ENCODE results near the gene ALG8. TPM values are rescaled to one million over a fixed set of nuclear protein-coding genes. Genes with fewer than 3 reads are reported as not detected.

The ALG8 gene
- total RNA-seq, 1 donor from 2014 or later, result 32.6 TPM

DNA sequence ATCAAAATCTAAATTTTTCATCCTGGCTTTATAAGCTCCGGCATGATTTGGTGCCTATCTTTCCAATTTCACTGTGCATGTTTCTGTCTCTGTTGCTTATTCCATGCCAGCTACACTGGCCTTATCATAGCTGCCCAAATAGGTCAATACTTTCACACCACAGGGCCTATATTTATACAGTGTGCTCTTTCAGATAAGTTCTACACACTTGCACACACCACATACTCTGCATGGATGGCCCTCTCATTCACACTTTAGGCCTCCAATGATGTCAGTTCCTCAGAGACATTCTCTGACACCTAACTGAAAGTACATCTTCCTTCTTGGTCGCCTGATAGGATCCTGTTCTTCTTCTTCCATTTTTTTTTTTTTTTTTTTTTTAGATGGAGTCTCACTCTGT is 7.0 kb downstream of the ALG8 start:
- Histone ChIP-seq H3K27me3 (ENCODE audit: low read depth) (no peaks in the 10 kb centered on the region), H3K9me3 (no peaks in the 10 kb centered on the region), H3K27ac (no peak overlapping the region), H3K4me3 (no peak overlapping the region), H3K36me3 (no peaks in the 10 kb centered on the region), H3K4me1 (no peaks in the 10 kb centered on the region)
- DNase-seq, result no peak
- TF ChIP-seq, protein P1, sequence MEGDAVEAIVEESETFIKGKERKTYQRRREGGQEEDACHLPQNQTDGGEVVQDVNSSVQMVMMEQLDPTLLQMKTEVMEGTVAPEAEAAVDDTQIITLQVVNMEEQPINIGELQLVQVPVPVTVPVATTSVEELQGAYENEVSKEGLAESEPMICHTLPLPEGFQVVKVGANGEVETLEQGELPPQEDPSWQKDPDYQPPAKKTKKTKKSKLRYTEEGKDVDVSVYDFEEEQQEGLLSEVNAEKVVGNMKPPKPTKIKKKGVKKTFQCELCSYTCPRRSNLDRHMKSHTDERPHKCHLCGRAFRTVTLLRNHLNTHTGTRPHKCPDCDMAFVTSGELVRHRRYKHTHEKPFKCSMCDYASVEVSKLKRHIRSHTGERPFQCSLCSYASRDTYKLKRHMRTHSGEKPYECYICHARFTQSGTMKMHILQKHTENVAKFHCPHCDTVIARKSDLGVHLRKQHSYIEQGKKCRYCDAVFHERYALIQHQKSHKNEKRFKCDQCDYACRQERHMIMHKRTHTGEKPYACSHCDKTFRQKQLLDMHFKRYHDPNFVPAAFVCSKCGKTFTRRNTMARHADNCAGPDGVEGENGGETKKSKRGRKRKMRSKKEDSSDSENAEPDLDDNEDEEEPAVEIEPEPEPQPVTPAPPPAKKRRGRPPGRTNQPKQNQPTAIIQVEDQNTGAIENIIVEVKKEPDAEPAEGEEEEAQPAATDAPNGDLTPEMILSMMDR (IDR thresholded peaks at IDR 0.05), result no peak
- no peak for ATAC-seq
- intact Hi-C loops (cut with DNase I), result no loop called here

DNA sequence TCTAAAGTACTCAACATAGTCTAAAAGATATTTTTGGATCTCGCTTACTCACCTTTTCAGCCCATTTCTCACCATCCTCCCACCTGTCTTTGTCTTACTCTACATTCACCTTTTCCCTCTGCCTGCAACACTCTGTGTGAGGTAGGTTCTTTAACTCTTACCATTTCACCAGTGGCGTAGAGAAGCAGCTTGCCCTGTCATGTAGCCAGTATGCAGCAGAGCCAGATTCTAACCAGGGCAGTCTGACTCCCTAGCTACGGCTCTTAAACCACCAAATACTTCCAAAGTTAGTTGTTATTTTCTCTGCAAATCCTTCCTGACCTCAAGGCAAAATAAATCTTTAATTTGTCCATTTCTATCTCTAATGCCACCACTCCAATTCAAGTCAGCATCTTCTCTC is 7.5 kb downstream of the ALG8 start:
- Histone ChIP-seq H3K27me3 (ENCODE audit: low read depth) (no peaks in the 10 kb centered on the region), H3K36me3 (no peaks in the 10 kb centered on the region), H3K9me3 (no peaks in the 10 kb centered on the region), H3K4me1 (no peaks in the 10 kb centered on the region), H3K4me3 (no peak overlapping the region), H3K27ac (no peak overlapping the region)
- intact Hi-C loops (cut with DNase I), result no loop called here
- DNase-seq (no peak), ATAC-seq (no peak)
- TF ChIP-seq, protein P1 (IDR thresholded peaks at IDR 0.05), result no peak

DNA sequence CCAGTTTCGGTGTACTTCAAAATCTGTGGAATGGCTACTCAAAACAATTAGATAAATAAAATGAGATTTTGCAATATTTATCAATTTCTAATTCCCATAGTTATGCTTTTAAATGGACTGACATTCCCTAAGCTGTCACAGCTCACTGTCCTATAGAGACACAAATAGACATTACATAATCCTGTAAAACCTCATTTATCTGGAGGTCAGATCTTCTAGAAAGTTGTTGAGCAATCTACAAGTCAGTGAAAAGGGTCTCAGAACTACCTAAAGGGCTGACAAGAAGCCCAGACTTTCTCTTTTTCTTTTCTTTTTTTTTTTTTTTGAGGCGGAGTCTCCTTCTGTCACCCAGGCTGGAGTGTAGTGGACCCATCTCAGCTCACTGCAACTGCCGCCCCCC is 12.0 kb downstream of the ALG8 start:
- no peak for DNase-seq
- Histone ChIP-seq H3K27me3 (ENCODE audit: low read depth) (no peaks in the 10 kb centered on the region), H3K27ac (no peak overlapping the region), H3K4me3 (no peak overlapping the region), H3K36me3 (peaks cover 16% of the 10 kb centered on the region), H3K4me1 (no peaks in the 10 kb centered on the region), H3K9me3 (no peaks in the 10 kb centered on the region)
- ATAC-seq, result no peak
- intact Hi-C loops (cut with DNase I), result no loop called here
- TF ChIP-seq, protein P1 (IDR thresholded peaks at IDR 0.05), result no peak

DNA sequence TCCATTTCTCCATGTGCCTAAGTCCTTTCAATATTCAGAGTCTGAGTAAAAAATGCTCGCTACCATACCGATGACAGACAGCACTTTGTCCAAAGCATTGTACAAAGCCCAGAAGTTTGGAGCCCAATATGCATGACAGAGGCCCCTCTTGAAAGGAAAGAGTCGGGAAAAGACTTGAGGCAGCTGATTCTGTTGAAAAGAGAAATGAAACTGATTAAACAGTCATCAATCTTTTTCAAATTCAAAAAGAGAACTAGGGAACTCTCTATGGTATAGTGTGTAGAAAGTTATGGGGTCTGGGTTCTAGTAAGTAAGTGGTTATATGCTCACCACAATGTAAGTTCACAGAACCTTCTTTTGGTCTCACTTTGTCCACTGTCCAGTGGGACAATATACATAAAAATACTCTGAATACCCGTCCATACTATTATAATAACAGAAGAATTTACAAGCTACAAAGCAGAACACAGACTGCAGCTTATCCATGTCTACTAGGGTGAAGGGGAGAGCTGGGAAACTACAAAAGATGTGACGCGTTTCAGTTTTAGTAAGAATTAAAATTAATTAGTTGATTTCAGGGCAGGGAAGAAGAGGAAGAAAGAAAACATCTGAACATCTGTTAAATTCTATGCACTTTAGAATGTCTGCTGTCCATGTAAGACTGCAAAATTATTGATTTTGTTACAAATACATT is 26.7 kb downstream of the ALG8 start:
- DNase-seq (no peak), ATAC-seq (no peak)
- peaks cover 48% of the 10 kb centered on the region for H3K36me3 ChIP-seq
- TF ChIP-seq, protein P1 (IDR thresholded peaks at IDR 0.05), result no peak
- no peak overlapping the region for H3K4me3 ChIP-seq
- H3K9me3 ChIP-seq, result no peaks in the 10 kb centered on the region
- intact Hi-C loops (cut with DNase I), result no loop called here
- no peaks in the 10 kb centered on the region for H3K4me1 ChIP-seq
- H3K27ac ChIP-seq, result no peak overlapping the region
- H3K27me3 ChIP-seq (ENCODE audit: low read depth), result no peaks in the 10 kb centered on the region

DNA sequence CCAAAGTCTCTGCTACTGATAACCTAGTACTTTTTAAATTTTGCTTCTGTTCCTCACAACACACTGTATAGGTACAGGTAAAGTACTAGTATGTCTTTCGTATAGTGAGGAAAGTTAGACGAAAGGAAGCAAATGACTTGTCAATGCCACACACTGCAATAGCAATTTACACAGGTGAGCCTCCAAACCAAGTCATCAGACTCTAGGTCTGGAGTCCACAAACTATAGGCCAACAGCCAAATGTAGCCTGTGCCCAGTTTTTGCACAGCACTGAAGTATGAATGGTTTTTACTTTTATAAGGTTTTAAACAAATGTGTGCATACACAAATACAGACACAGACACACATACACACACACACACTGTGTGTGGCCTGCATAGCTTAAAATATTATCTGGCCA is 28.1 kb downstream of the ALG8 start:
- H3K27me3 ChIP-seq (ENCODE audit: low read depth), result no peaks in the 10 kb centered on the region
- H3K4me3 ChIP-seq, result no peak overlapping the region
- intact Hi-C loops (cut with DNase I), result no loop called here
- TF ChIP-seq, protein P1 (IDR thresholded peaks at IDR 0.05), result no peak
- no peak overlapping the region for H3K27ac ChIP-seq
- no peaks in the 10 kb centered on the region for H3K9me3 ChIP-seq
- no peaks in the 10 kb centered on the region for H3K4me1 ChIP-seq
- peaks cover 48% of the 10 kb centered on the region for H3K36me3 ChIP-seq
- ATAC-seq (no peak), DNase-seq (no peak)

All from lower lobe of right lung (tissue), 2 donors.